Spleen (tissue), 7 donors: ENCODE data around the gene HORMAD1.

ENCODE experiments used
- POLR2AphosphoS5 ChIP-seq, 3 donors: sonication (generic); formaldehyde crosslinking; IDR thresholded peaks; one replicate each; pipeline ENCODE4 v1.5.1; 2017; ENCODE audit warnings: antibody characterized with exemption in 3 of 3
- TF ChIP-seq, protein P1 (sequence below), 11 experiments: fragments of 200-600 bp in 7 of 11; fragments of 450-650 bp in 4 of 11; sonication (generic) in 4 of 11; IDR thresholded peaks in 8 of 11; conservative IDR thresholded peaks in 3 of 11; 1 replicate in 7 of 11; 2 replicates in 4 of 11; pipeline versions ENCODE4 v1.4.0 to v1.8.0; 2016 to 2021; ENCODE audit warnings: antibody characterized with exemption in 11 of 11, inconsistent platforms in 4 of 11, mild to moderate bottlenecking in 1 of 11
- donor health status: DM: no; HTN: no; CAD: no; lungs with moderate emphysema.
- donor health status: DM: no; HTN: no; CAD: no.
- donor health status: DM: no; HTN: no; CAD: no.

GRCh38 chr1:150764617-150765101 is 44.0 kb upstream of the HORMAD1 start:
- TF ChIP-seq, protein P1, sequence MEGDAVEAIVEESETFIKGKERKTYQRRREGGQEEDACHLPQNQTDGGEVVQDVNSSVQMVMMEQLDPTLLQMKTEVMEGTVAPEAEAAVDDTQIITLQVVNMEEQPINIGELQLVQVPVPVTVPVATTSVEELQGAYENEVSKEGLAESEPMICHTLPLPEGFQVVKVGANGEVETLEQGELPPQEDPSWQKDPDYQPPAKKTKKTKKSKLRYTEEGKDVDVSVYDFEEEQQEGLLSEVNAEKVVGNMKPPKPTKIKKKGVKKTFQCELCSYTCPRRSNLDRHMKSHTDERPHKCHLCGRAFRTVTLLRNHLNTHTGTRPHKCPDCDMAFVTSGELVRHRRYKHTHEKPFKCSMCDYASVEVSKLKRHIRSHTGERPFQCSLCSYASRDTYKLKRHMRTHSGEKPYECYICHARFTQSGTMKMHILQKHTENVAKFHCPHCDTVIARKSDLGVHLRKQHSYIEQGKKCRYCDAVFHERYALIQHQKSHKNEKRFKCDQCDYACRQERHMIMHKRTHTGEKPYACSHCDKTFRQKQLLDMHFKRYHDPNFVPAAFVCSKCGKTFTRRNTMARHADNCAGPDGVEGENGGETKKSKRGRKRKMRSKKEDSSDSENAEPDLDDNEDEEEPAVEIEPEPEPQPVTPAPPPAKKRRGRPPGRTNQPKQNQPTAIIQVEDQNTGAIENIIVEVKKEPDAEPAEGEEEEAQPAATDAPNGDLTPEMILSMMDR (IDR thresholded peaks at IDR 0.05 in 8 of 11, conservative IDR thresholded peaks at IDR 0.05 in 3 of 11) = no peak
- TF ChIP-seq POLR2AphosphoS5 (IDR thresholded peaks at IDR 0.05) = no peak
